ACC112 (cell line): ENCODE results near the gene GMPPB.

Source experiments
- H2AFZ ChIP-seq: fragments of 200-600 bp; sonication (generic); one replicate; pipeline ENCODE4 v1.6.0; 2017; ENCODE audit warnings: antibody characterized with exemption, low read length; ENCODE audit not compliant: unreplicated experiment
- H3K27ac ChIP-seq: fragments of 200-600 bp; sonication (generic); 2 replicates; pipeline ENCODE4 v1.5.1; 2014; ENCODE audit warnings: low read depth, mild to moderate bottlenecking, antibody characterized with exemption, low read length, moderate library complexity
- H3K27me3 ChIP-seq: fragments of 200-600 bp; sonication (generic); 2 replicates; pipeline ENCODE4 v1.6.1; 2014; ENCODE audit warnings: mild to moderate bottlenecking, antibody characterized with exemption, low read length, moderate library complexity, mixed read lengths; ENCODE audit not compliant: insufficient read depth
- H3K36me3 ChIP-seq: fragments of 200-600 bp; sonication (generic); 2 replicates; pipeline ENCODE4 v1.6.1; 2016; ENCODE audit warnings: mild to moderate bottlenecking, antibody characterized with exemption, low read length, moderate library complexity, mixed read lengths; ENCODE audit not compliant: insufficient read depth
- H3K4me1 ChIP-seq: fragments of 200-600 bp; sonication (generic); one replicate; pipeline ENCODE4 v1.6.1; 2016; ENCODE audit warnings: low read length, mixed read lengths; ENCODE audit not compliant: insufficient read depth, unreplicated experiment, control insufficient read depth
- H3K4me3 ChIP-seq: fragments of 200-600 bp; sonication (generic); 2 replicates; pipeline ENCODE4 v1.5.1; 2014; ENCODE audit warnings: mild to moderate bottlenecking, low read depth, low read length
- H3K79me2 ChIP-seq: fragments of 200-600 bp; sonication (generic); one replicate; pipeline ENCODE4 v1.6.0; 2016; ENCODE audit warnings: low read length; ENCODE audit not compliant: control insufficient read depth, unreplicated experiment, insufficient read depth

Gene GMPPB

DNA sequence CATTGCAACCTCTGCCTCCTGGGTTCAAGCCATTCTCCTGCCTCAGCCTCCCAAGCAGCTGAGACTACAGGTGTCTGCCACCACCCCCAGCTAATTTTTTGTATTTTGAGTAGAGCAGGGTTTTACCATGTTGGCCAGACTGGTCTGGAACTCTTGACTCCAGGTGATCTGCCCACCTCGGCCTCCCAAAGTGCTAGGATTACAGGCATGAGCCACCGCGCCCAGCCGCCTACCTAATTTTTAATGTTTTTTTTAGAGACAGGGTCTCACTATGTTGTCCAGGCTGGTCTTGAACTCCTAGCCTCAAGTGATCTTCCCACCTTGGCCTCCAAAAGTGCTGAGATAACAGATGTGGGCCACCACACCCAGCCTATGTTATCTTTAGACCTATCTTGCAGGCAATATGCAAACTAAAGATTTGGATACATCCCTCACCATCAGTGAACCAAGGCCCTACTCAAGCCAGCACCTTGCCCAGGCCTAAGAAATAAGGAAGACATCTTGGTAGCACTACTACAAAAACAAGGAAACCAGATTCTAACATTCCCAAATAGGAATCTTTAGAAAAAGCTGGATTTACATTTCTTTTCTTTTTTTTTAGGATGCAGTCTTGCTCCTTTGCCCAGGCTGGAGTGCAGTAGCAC lies 6.3 kb upstream of the GMPPB start:
- Histone ChIP-seq H3K4me1 (no peaks in the 10 kb centered on the region), H3K79me2 (peaks cover 2% of the 10 kb centered on the region), H2AFZ (no peak overlapping the region), H3K36me3 (peaks cover 6% of the 10 kb centered on the region; the same call in 1 of the 2 replicates), H3K4me3 (no peak overlapping the region), H3K27me3 (no peaks in the 10 kb centered on the region), H3K27ac (no peak overlapping the region)

DNA sequence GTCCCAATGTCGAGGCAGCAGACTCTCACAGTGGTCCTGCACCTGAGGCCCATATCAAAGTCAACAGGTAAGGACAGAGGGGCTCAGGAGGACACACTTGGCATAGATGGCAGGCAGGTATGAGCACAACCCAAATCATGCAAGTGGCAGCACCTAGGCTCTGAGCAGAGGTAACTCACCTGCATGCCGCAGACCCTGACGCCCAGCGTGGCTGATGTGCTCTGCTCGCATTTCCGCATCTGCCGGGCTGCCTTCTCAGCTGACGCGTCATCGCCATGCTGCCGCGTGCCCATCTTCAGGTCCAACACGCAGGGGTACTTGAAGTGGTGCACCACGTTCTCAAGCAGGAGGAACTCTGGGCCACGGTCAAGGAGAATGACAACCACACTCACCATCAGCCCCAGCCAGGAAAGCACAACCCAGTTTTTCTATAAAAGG lies 4.2 kb upstream of the GMPPB start:
- Histone ChIP-seq H2AFZ (no peak overlapping the region), H3K36me3 (peaks cover 6% of the 10 kb centered on the region; the same call in 1 of the 2 replicates), H3K27me3 (no peaks in the 10 kb centered on the region), H3K4me1 (peaks cover 9% of the 10 kb centered on the region), H3K79me2 (peaks cover 5% of the 10 kb centered on the region), H3K4me3 (no peak overlapping the region), H3K27ac (no peak overlapping the region)

DNA sequence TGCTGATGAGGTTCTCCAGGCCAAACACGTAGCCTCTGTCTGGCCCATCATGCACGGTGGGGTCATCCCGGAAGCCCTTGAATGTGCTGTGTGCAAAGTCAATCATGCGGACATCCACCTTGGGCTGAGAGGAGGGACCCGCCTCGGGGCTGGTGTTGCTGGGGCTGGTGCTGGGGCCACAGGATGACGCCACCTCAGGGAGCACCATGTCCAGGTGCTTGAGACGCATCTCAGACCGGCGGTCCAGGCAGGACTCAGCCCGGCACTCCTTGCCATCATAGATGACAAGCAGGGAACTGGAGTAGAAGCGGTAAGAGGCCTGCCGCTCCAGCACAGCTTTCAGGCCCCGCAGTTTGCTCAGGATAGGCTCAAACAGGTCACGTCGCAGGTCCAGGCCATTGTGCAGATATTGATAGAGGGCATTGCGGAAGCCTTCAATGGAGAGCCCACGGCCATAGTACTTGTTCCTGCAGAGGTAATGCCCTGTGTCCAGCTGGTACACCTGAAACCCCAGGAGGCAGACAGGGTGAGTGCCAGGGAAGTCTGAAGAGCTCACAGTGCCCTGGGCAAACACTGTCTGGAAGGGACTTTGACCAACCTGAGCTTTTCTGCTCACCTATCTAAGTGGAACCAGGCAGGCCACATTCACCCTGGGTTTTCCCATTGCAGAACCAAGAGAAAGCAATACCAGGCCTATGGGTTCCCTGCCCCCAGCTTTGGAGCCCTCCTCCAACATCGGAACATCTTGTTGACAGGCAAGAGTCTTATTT lies 3.6 kb upstream of the GMPPB start:
- H3K27ac ChIP-seq = no peak overlapping the region
- H3K36me3 ChIP-seq = peaks cover under 1% of the 10 kb centered on the region; the same call in 1 of the 2 replicates
- H2AFZ ChIP-seq = no peak overlapping the region
- peaks cover 15% of the 10 kb centered on the region for H3K4me1 ChIP-seq
- no peaks in the 10 kb centered on the region for H3K27me3 ChIP-seq
- no peak overlapping the region for H3K4me3 ChIP-seq
- peaks cover 11% of the 10 kb centered on the region for H3K79me2 ChIP-seq

DNA sequence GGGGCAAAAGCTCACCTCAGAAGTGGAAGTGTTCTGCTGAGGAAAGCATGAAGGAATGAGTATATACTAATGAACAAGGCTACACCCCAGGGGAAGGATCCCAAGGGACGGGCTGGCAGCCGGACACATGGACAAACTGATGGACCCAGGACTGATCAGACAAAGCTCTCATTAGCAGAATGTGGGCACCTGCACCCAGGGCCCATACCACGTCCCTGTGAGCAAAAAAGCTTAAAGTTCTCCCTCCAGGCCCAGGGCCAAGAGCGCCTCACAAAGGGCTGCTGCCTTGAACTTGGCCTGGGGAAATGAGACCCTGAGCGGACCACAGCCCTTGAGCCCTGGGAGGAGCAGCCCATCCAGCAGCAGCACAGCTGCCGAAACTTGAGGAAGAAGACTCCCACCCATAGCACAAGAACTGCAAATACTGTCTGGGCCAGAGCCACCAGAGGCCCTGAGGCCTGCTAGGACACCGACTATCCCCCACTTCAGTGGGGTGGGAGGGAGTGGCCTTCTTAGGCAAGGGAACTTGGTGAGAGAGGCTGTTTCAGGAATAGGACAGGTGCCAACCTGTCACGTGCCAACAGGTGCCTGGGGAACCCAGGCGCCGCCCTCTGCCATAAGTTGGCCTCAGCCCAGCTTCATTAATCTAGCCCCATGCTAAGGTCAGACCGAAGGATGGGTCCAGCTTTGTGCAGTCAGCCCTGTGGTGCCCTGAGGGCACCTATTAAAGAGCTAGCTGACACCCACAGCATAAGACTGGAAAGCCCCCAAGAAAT lies 2.3 kb upstream of the GMPPB start:
- Histone ChIP-seq H3K27me3 (no peaks in the 10 kb centered on the region), H2AFZ (no peak overlapping the region), H3K27ac (no peak overlapping the region), H3K4me1 (peaks cover 15% of the 10 kb centered on the region), H3K36me3 (no peaks in the 10 kb centered on the region), H3K4me3 (no peak overlapping the region), H3K79me2 (peaks cover 14% of the 10 kb centered on the region)

DNA sequence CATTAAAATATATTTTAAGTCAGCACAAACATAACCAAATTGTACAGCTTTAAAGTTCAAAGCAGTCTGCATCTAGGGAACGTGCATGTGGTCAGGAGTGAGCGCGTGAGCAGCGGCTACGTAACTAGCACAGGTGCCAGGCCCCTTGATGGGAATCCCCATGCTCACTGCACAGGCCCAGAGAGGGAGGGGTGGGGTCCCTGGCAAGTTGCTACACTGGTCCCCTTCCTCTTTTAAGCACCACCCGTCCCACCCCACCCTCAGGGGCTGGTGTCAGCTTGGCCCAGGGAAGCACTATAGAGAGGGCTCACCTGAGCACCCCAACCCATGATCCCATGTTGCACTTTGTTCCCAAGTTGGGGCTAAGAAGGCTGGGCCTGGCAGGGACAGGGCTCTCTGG lies 835 bp upstream of the GMPPB start:
- H3K27ac ChIP-seq = peak overlapping the region; percentile 78
- H3K4me1 ChIP-seq = peaks cover 15% of the 10 kb centered on the region
- H3K79me2 ChIP-seq = peaks cover 14% of the 10 kb centered on the region
- H2AFZ ChIP-seq = no peak overlapping the region
- no peaks in the 10 kb centered on the region for H3K27me3 ChIP-seq
- peak overlapping the region; percentile 71 for H3K4me3 ChIP-seq
- H3K36me3 ChIP-seq = no peaks in the 10 kb centered on the region

DNA sequence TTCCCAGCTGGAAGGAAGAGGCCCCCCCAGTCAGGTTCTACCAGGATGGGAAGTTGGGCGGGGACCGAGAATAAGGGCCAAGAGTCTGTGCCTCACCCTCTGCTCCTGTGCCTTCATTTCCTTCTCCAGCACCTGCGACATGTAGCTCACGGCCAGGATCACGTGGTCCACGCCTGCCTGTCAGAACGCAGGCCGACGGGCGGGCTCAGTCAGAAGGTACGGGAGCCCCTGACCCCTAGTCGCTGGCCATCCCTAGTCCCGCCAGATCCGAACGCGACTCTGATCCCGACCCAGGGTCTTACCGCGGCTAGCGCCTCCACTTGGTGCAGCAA lies 489 bp downstream of the GMPPB start:
- Histone ChIP-seq H3K36me3 (no peaks in the 10 kb centered on the region), H2AFZ (no peak overlapping the region), H3K79me2 (peaks cover 14% of the 10 kb centered on the region), H3K4me1 (peaks cover 15% of the 10 kb centered on the region), H3K27ac (peak overlapping the region; percentile 77), H3K27me3 (no peaks in the 10 kb centered on the region), H3K4me3 (peak overlapping the region; percentile 88)

DNA sequence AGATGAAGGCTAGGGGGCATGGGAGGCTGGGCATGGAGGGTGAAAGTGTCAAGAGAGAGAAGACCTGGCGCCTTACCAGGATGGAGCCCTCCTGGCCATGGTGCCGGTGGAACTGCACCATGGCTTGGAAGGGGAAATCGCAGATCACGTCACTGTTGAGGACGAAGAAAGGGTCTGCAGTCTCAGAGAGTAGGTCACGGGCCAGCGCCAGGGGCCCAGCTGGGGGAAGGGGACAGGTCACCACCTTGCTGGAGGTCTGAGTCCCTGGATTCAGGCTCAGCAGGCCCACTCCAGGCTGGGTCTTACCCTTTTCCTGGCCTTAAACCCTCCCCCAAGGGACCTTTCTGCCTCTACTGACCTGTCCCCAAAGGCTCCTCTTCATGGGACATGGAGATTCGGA lies 855 bp downstream of the GMPPB start:
- Histone ChIP-seq H3K4me1 (peaks cover 15% of the 10 kb centered on the region), H3K4me3 (peak overlapping the region; percentile 88), H3K36me3 (no peaks in the 10 kb centered on the region), H2AFZ (no peak overlapping the region), H3K27me3 (no peaks in the 10 kb centered on the region), H3K27ac (peak overlapping the region; percentile 77; the same call in 1 of the 2 replicates), H3K79me2 (peaks cover 14% of the 10 kb centered on the region)

DNA sequence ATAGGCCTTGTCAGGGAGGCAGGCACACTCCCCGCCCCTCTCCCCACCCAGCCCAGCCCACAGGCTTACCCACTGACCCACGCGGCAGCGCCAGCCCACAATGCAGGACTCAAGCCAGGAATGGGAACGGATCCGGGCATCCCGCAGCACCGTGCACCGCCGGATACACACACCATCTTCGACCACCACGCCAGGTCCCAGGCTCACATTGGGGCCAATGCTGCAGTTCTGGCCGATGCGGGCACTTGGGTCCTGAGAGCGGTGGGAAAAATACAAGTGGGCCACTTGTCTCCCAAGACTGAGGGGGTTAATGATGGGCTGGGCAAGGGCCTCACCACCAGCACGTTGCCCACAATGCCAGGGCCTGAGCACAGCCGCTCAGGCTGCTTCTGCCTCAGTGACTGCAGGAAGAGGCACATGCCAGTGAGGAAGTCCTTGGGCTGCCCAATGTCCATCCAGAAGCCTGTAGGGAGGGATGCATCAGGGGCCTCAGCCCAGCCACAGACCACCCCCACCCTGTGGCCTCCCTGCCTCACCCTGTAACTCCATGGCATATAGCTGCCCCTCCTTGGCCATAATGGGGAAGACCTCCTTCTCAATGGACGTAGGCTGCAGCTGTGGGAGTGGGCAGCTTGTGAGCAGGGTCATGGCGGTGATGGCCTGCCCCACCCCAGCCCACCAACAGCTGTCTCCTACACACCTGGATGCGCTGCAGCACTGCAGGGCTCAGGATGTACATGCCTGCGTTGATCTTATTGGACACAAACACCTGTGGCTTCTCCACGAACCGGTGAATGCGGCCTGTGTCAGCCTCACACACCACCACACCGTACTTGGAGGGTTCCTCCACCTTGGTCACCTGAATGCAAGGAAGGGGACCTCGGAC lies 1.6 kb downstream of the GMPPB start:
- no peak overlapping the region for H3K27ac ChIP-seq
- H3K4me1 ChIP-seq = peaks cover 15% of the 10 kb centered on the region
- H3K4me3 ChIP-seq = peak overlapping the region; percentile 88
- no peak overlapping the region for H2AFZ ChIP-seq
- H3K36me3 ChIP-seq = no peaks in the 10 kb centered on the region
- H3K27me3 ChIP-seq = no peaks in the 10 kb centered on the region
- peaks cover 14% of the 10 kb centered on the region for H3K79me2 ChIP-seq

DNA sequence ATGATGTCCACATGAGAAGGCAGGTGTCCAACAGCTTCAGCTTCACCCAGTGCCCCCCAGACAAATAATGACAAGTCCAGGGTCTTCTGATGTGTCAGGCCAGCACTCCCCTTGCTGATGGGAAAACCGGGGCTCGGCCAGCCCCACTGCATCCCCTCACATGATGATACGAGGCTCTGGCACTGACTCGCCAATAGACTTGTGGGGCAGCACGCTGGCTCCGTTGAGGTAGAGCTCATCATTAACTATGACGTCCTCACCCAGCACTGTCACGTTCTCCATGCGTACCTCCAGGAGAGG lies 2.2 kb downstream of the GMPPB start:
- no peak overlapping the region for H2AFZ ChIP-seq
- no peaks in the 10 kb centered on the region for H3K36me3 ChIP-seq
- H3K27ac ChIP-seq = no peak overlapping the region
- H3K4me3 ChIP-seq = no peak overlapping the region
- peaks cover 15% of the 10 kb centered on the region for H3K4me1 ChIP-seq
- H3K79me2 ChIP-seq = peaks cover 14% of the 10 kb centered on the region
- no peaks in the 10 kb centered on the region for H3K27me3 ChIP-seq

DNA sequence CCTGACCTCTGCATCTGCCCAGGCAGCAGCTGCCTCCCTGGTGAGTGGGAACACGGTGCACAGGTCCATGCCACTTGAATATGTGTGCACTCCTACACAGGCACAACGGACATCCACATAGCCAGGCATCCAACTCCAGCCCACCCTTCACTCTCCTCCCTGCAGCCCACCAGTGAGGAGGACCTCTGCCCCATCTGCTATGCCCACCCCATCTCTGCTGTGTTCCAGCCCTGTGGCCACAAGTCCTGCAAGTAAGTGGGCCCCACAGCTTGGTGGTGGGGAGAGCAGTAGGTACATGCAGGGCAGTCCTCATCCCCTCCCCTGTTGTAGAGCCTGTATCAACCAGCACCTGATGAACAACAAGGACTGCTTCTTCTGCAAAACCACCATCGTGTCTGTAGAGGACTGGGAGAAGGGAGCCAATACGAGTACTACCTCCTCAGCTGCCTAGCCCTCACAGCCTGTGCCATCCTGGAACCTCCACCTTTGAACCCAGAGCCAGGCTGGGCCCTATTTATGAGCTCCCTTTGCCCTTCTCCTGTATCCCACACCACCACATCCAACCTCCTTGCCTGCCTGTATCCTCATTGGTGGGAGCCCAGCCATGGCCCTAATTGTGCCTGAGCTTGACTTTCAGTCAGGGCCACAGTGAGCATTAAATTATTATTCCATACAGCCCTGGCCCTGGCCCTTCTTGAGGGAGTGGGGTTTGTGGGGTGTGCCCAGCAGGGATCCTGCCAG lies 2.7 kb downstream of the GMPPB start:
- H2AFZ ChIP-seq = no peak overlapping the region
- no peak overlapping the region for H3K4me3 ChIP-seq
- H3K27ac ChIP-seq = no peak overlapping the region
- peaks cover 15% of the 10 kb centered on the region for H3K4me1 ChIP-seq
- H3K79me2 ChIP-seq = peaks cover 14% of the 10 kb centered on the region
- H3K27me3 ChIP-seq = no peaks in the 10 kb centered on the region
- H3K36me3 ChIP-seq = no peaks in the 10 kb centered on the region
